HFFc6 (cell line): ENCODE measurements around the gene DTNB. TPM values are rescaled to one million over a fixed set of nuclear protein-coding genes. Genes with fewer than 3 reads are reported as not detected.
"Not testable (repeated sequence)": the region's sequence is repeated elsewhere in the genome, so short reads cannot be mapped to it uniquely, and the experiment has no call there.

Source experiments
- DNase-seq: peaks from one replicate; pipeline ENCODE4 v3.0.0-alpha.2; 2018
- H3K27ac Mint-ChIP-seq: 2 replicates; pipeline ENCODE4 v1.8.0; 2020; ENCODE audit warnings: mild to moderate bottlenecking, mixed read lengths
- H3K27me3 Mint-ChIP-seq: 2 replicates; pipeline ENCODE4 v1.8.0; 2021; ENCODE audit warnings: mild to moderate bottlenecking, moderate library complexity, mixed read lengths; ENCODE audit not compliant: insufficient read depth
- H3K36me3 Mint-ChIP-seq: 2 replicates; pipeline ENCODE4 v1.8.0; 2021; ENCODE audit warnings: low read depth, mixed read lengths
- H3K4me1 Mint-ChIP-seq: 2 replicates; pipeline ENCODE4 v1.8.0; 2020; ENCODE audit warnings: low read depth, mixed read lengths
- H3K4me3 Mint-ChIP-seq: 2 replicates; pipeline ENCODE4 v1.8.0; 2020; ENCODE audit warnings: mild to moderate bottlenecking, moderate library complexity, mixed read lengths
- H3K9me3 Mint-ChIP-seq: 2 replicates; pipeline ENCODE4 v1.8.0; 2020; ENCODE audit warnings: mild to moderate bottlenecking, mixed read lengths
- CTCF ChIP-seq: fragments of 200-600 bp; sonication (generic); IDR thresholded peaks from 2 replicates; pipeline ENCODE4 v1.5.0; 2021; ENCODE audit warnings: antibody characterized with exemption, mild to moderate bottlenecking
- total RNA-seq, 6 experiments: library from RNA; stranded (reverse); fragmentation: NEBNext Ultra II Directional; extraction: Animal tissue kit (Norgen Biotek cat#: 25700); gene quantifications; 2 replicates in 1 of 6; 3 replicates in 5 of 6; pipeline ENCODE4 v1.2.3, GENCODE V29; 2021

DTNB gene
- total RNA-seq, 6 experiments from 2014 or later, result 4.2 to 6.2 (median 4.7) TPM

- peak overlapping the region; percentile 37 for H3K27ac Mint-ChIP-seq
Observed at GRCh38 chr2:25557179-25558036, 116.0 kb downstream of the DTNB start.

GRCh38 chr2:25552318-25552717 is 121.1 kb downstream of the DTNB start:
- no peaks in the 10 kb centered on the region for H3K36me3 Mint-ChIP-seq
- TF ChIP-seq CTCF, result no peak
- H3K27ac Mint-ChIP-seq, result no peak overlapping the region
- peaks cover 18% of the 10 kb centered on the region for H3K4me1 Mint-ChIP-seq
- DNase-seq, result no peak
- H3K9me3 Mint-ChIP-seq, result no peaks in the 10 kb centered on the region
- H3K27me3 Mint-ChIP-seq, result no peaks in the 10 kb centered on the region
- no peak overlapping the region for H3K4me3 Mint-ChIP-seq

More at GRCh38 chr2:25557179-25558036, 116.0 kb downstream of the DTNB start:
- no peak overlapping the region for H3K4me3 Mint-ChIP-seq
- no peaks in the 10 kb centered on the region for H3K9me3 Mint-ChIP-seq
- no peak for DNase-seq
- no peaks in the 10 kb centered on the region for H3K27me3 Mint-ChIP-seq
- no peaks in the 10 kb centered on the region; the same call in 1 of the 2 replicates for H3K36me3 Mint-ChIP-seq
- H3K4me1 Mint-ChIP-seq, result peaks cover 34% of the 10 kb centered on the region
- TF ChIP-seq CTCF, result no peak

GRCh38 chr2:25551316-25551715 is 122.1 kb downstream of the DTNB start:
- Mint-ChIP-seq H3K27me3 (no peaks in the 10 kb centered on the region), H3K4me1 (peaks cover 8% of the 10 kb centered on the region), H3K36me3 (no peaks in the 10 kb centered on the region), H3K27ac (no peak overlapping the region), H3K9me3 (no peaks in the 10 kb centered on the region), H3K4me3 (no peak overlapping the region)
- no peak for TF ChIP-seq CTCF
- no peak for DNase-seq

GRCh38 chr2:25549571-25549970 is 123.8 kb downstream of the DTNB start:
- not testable (repeated sequence) for H3K4me3 Mint-ChIP-seq, H3K27me3 Mint-ChIP-seq, H3K4me1 Mint-ChIP-seq, H3K36me3 Mint-ChIP-seq, H3K9me3 Mint-ChIP-seq, H3K27ac Mint-ChIP-seq, DNase-seq

GRCh38 chr2:25548601-25549000 is 124.8 kb downstream of the DTNB start:
- Mint-ChIP-seq H3K4me1 (peaks cover 6% of the 10 kb centered on the region; the same call in 1 of the 2 replicates), H3K27me3 (no peaks in the 10 kb centered on the region; the same call in 1 of the 2 replicates), H3K27ac (no peak overlapping the region), H3K4me3 (no peak overlapping the region), H3K9me3 (no peaks in the 10 kb centered on the region), H3K36me3 (no peaks in the 10 kb centered on the region)
- DNase-seq, result no peak
- TF ChIP-seq CTCF, result no peak

GRCh38 chr2:25546852-25547251 is 126.5 kb downstream of the DTNB start:
- Mint-ChIP-seq H3K4me3 (no peak overlapping the region), H3K9me3 (no peaks in the 10 kb centered on the region), H3K27ac (no peak overlapping the region), H3K36me3 (no peaks in the 10 kb centered on the region), H3K27me3 (no peaks in the 10 kb centered on the region; the same call in 1 of the 2 replicates), H3K4me1 (peaks cover 6% of the 10 kb centered on the region; the same call in 1 of the 2 replicates)
- TF ChIP-seq CTCF, result no peak
- DNase-seq, result no peak
